Activated T-cell treated with anti-CD3 and anti-CD28 coated beads, Interleukin-2, amount 50 U/mL, for 1 hour (primary cell): ENCODE results near the gene TMEM115.
A peak's percentile ranks its signal among the peaks of the same experiment; 100 is the strongest.

Experiments used
- DNase-seq: peaks from one replicate; pipeline ENCODE4 v3.0.0-alpha.2; 2020

Gene TMEM115

DNA sequence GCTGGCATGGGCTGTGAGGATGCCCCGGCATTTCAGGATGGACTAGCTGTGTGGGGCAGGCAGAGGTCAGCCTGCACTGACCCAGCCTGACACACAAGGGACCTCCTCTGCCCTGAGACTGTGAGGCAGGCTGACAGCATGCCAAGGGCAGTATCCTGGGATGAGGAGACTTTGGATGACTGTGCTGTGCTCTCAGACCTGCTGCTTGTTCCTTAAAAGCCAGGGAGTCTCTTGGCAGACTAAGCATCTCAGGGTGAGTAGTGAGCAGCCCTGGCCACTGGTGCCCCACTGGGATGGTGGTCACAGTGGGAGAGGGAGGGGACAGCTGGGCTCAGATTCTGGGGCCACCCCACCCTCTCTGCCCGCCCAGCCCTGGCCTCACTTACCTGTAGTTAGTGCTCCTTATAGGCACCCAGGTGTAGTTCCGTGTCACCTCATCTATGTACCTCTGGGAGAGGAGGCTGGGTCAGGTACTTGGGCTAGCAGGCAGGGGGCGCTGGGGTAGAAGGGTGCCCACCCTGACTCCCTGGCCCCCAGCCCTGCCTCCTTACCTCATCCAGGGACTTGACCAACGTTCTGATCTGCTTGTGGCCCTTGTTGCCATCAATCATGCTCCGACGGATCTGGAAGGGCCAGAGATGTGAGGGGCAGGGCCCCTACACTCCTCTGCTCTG lies 16.1 kb upstream of the TMEM115 start:
- DNase-seq: no peak

GRCh38 chr3:50374363-50375257 lies 15.3 kb upstream of the TMEM115 start:
- DNase-seq: no peak

GRCh38 chr3:50373146-50374051 lies 14.1 kb upstream of the TMEM115 start:
- no peak for DNase-seq

- DNase-seq: no peak
Measured at GRCh38 chr3:50372349-50372748, 13.0 kb upstream of the TMEM115 start.

DNA sequence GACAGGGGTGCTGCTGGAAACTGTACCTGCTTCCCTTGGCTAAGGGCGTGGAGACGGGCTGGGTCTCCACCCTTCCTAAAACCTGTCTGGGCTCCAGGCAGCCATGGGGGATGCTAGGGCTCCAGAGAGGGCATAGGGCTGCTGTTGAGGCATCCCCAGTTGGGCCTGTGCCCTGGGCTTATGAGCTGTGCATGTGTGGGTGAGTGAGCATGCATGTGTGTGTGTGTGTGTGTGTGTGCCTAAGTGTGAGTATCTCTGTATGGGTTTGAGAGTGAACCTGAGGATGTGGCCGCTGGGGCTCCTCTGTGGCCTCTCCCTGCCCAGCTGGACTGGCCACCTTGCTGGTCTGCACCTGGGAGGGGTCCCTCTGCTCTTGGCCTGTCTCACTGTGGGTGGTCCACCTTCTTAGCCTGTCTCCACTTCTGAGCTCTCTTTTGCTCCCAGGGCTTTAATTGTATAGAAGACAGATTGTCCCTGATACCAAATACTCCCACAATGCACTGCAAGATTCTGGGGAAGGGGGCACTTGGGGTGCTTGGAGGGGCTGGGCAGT lies 11.9 kb upstream of the TMEM115 start:
- DNase-seq: no peak

DNA sequence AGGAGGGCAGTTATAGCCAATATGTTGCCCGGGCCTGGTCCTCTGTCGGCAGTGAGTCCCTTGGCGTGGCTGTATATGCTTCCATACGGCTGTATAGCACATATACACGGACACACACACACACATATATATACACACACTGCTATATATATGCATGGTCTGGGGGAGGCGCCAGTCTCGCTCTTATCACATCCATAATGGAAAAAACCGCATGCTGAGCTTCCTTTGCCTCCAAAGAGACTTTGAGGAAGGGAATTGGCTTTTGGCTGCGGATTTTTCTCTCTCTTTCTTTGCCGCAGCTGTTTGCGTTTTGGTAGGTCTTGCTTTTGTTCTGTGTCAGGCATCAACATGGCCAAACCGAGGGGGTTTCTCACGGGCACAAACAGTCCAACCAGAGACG lies 11.3 kb upstream of the TMEM115 start:
- no peak for DNase-seq

DNA sequence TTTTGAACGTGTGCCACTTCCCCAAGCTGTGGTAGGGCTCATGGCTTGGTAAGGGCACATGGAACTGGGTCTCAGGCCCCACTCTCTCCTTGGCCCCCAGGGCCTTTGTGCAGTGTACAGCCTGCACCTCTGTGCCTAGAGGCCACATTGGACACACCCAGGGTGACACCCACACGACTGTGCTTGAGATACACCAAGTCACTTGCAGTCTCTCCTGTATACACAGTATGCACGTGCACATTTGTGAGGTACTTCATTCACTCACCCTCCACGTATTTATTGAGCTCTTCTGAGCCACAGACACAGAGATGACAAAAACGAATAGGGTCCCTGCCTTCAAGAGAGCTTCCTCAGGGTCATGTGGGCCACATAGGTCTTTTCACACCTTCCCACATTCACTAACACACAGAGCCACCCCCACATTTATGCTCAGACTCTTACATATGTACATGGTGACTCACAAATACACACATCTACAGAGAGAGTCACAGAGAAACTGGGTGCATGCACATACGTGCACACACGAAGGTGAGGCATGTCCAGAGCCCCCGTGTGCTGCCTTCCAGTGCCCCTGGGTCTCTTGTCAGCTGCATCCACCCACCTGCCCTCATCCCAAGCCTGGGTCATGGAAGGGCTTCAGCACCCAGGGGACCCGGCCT lies 9.8 kb upstream of the TMEM115 start:
- no peak for DNase-seq

DNA sequence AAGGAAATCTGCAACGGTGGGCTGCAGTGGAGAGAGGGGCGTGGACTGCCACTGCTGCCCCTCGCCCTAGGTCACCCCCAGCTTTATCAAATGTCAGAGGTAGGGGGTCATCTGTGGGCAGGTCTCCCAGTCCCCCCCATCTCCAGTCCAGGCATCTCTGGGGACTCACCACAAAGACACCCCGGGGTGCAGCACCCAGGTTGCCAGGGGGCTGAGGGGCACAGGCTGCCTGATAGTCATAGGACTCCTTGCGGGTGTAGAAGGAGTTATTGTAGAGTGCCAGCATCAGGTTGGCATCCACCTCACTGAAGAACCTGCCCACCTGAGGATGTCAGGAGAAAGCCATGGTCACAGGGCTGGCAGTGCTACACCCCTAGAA lies 6.5 kb upstream of the TMEM115 start:
- no peak for DNase-seq

DNA sequence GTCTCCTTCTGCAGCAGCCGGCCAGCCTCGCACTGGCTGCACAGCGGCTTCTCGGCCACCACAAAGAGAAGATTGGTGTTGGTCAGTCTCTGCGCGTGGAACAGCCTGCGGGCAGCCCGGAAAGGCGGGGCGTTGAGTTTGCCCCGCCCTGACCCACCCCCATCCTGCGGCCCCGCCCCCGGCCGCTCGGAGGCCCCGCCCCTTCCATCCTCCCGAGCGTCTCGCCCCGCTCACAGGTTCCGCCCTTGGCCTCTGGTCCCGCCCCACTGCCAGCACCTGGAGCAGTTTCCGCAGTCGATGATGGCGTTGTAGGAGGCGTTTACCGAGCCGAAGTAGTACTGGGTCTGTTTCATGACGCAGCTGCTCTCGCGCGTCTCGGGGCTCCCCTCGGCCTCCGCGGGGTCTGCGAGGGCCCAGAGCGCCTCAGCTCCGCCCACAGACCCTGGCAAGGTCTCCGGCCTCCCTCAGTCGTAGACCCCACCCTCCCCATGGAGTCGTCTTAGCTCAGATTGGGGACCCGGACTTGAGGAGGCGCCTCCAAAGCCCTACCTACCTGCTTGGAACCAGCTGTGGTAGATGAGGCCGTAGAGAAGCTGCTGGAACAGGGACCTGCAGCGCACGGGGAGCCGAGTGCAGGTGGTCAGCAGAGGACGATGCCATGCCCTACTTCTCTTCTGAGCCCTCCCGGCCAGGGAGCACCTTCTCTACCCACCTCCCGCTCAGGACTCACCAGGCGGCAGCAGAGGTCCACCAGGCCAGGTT lies 5.9 kb upstream of the TMEM115 start:
- DNase-seq: peak; percentile 94

DNA sequence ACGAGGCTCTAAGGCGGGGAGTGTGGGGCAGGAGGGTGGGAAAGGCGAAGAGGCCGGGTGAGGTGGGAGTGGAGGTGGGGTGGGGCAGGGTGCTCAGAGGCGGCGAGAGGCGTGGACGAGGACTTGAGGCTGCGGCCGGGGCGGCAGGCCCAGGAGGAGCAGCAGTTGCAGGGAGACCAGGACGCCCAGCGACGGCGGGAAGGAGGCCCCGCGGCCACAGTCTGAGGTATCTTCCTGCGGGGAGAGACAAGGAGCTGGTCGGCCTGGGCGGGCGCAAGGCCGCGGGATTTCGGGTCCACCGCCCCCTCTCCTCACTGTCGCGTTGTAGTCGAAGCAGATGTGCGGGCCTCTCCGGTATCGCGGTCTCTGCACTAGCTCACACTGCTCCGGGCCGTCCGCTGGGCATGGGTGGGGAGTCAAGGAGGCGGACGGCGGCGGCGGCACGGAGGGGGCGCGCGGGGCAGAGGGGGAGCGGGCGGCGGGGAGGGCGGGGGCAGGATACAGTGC lies 5.3 kb upstream of the TMEM115 start:
- no peak for DNase-seq

- DNase-seq: no peak
Measured at GRCh38 chr3:50359760-50360110, 414 bp upstream of the TMEM115 start.

DNA sequence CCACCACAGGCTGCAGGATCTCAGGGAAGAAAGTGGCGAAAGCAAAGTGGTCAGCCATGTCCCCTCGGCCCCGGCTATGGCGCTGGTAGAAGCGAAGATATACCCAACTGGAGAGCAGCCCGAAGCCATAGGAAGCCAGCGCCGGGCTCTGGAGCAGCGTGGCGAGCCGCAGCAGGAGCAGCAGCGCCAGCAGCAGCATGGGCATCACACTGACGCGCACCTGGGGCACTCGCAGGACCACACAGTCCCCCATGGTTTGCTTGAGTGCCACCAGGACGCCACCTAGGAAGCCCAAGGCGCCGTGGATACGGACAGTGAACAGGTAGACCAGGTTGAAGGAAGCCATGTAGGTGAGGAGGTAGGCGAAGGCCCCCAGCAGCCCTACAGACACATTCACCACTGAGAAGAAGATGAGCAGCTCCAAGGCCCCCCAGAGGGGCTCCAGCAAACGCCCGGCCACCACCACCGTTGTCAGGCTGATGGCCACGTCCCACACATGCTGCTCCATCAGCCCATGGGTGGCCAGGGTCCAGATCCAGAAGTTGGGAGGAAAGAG lies 888 bp downstream of the TMEM115 start:
- DNase-seq: no peak

DNA sequence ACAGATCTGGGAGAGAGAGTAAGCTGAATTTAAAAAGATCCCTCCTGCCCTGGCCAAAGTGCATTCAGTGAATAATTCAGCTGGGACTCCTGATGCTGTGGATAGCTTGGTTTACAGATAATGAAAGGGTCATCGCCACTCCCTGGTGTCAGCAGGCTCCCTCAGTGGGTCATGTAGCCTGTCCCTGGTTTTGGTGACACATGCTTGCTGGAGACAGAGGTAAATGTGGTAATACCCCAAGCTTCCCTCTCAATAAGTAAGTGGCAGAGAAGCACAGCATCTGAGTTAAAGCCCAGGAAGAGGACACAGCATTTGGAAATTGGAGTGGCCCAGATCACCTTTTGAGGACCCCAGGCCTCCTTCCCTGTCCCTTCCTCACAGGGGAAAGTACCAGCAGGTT lies 1.8 kb downstream of the TMEM115 start:
- no peak for DNase-seq

GRCh38 chr3:50356553-50356952 lies 2.8 kb downstream of the TMEM115 start:
- no peak for DNase-seq

DNA sequence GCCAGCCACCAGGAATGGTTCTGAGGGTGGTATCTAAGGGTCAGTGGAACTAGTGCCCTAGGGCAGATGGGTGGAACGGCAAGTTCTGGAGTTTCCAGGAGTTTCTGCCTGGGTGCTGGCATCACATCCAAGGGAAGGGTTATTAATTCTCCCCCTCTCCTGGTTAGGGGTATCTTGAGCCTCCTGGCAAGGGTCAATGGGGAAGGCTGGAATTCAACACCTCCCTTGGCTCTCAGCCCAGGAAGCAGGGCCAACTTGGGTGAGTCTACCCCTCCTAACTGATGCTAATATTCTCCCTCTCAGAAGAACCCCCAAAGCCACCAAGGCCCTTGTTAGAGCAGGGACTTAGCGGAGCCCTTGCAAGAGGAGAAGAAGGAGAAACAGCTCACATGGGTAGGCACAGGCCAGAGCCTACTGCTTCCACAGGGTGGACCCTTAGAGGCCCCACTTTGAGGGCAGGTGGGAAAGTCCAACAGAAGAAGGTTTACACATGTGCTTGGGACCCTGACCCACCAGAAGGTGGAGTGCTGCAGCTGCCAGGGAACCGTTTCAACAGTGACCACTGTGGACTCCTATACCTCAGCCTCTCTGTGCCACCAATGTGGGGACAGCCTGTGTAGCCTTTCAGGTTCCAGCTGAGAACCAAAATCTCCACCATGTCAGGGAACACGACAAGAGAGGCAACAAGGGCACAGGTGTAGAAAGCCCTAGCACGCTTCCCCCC lies 3.3 kb downstream of the TMEM115 start:
- DNase-seq: no peak

DNA sequence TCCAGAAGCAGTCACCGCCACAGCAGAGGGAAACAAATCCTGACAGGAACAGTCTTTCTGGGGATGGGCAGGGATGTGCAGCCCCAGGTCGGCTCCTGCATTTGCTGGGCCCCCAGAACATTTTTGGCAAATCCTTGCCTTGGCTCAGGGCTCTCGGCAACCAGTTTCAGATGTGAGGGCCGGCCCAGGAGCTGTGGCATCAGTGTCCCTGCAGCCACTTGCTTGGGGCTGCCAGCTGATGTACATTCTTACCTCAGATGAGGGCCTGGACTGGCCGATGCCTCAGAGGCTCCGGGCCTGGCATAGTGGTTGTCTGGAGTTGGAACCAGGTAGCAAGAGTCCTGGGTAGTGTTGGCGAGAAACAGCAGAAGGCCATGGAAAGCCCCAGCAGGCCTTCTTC lies 4.5 kb downstream of the TMEM115 start:
- DNase-seq: no peak

DNA sequence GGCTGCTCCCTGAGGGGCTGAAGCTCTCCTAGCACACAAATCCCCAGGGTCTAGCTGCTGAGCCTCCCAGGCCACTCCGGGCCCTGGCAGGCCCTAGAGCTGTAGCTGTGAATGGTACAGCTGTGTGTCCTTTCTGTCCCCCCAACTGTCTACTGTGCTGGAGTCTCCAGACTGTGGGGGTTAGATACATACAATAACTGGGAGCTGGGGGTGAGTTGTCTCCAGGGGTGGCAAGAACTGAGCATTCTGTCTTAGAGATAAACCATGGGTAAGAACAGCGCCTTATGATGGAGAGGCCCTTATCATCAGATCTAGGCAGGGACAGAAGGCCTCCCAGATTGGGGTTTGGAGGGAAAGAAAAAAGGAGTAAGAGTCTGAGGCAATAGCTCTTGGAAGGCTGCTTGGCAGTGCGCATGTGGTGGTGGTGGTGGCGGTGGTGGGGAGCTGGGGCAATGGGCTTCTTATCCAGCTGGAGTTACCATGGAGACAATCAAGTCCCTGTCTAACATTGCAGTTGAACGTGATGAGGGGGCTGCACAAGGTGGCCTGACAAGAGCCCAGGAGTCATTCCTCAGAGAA lies 5.0 kb downstream of the TMEM115 start:
- DNase-seq: no peak

DNA sequence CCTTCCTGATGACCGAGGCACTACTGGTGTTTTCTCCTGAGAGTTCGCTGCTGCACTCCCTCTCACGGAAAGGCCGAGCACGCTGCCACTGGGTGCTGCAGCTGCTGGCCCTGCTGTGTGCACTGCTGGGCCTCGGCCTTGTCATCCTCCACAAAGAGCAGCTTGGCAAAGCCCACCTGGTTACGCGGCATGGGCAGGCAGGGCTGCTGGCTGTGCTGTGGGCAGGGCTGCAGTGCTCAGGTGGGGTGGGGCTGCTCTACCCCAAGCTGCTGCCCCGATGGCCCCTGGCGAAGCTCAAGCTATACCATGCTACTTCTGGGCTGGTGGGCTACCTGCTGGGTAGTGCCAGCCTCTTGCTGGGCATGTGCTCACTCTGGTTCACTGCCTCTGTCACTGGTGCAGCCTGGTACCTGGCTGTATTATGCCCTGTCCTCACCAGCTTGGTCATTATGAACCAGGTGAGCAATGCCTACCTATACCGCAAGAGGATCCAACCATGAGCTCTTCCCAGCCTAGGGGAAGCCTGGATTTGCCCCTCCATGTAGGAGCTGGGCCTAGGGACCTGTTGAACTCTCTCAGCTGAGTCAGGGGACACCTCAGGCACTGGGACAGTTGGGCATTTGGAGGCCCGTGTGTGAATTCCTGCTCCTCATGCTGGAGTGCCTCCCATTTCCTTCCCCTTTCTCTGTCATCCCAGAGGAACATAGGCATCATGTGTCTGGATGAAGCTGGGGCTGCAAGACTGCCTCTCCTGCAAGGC lies 5.9 kb downstream of the TMEM115 start:
- DNase-seq: no peak

GRCh38 chr3:50352781-50353180 lies 6.5 kb downstream of the TMEM115 start:
- no peak for DNase-seq
